ENCODE measurements around the gene ABLIM3. TPM values are rescaled to one million over a fixed set of nuclear protein-coding genes. Genes with fewer than 3 reads are reported as not detected.

The ABLIM3 gene
- total RNA-seq, 1 donor from 2014 or later: 3.9 TPM

- Mint-ChIP-seq H3K27me3 (ENCODE audit: low read depth, unreplicated experiment) (peaks cover 20% of the 10 kb centered on the region), H3K27ac (ENCODE audit: unreplicated experiment) (no peak overlapping the region), H3K4me1 (ENCODE audit: low read depth, unreplicated experiment) (no peaks in the 10 kb centered on the region), H3K9me3 (ENCODE audit: unreplicated experiment) (no peaks in the 10 kb centered on the region), H3K36me3 (ENCODE audit: low read depth, unreplicated experiment) (no peaks in the 10 kb centered on the region), H3K4me3 (ENCODE audit: unreplicated experiment) (no peak overlapping the region)
- Histone ChIP-seq H2AFZ (ENCODE audit: low read depth, low read length) (no peak overlapping the region), H3K79me2 (ENCODE audit: insufficient read depth, low read length) (no peaks in the 10 kb centered on the region), H3K4me2 (ENCODE audit: low read length) (peak overlapping the region; percentile 39), H3K4me1 (ENCODE audit: insufficient read depth, low read length) (peaks cover 9% of the 10 kb centered on the region), H4K20me1 (ENCODE audit: insufficient read depth, low read length) (no peaks in the 10 kb centered on the region), H3K36me3 (ENCODE audit: insufficient read depth, low read length) (no peaks in the 10 kb centered on the region), H3K9me3 (ENCODE audit: insufficient read depth, low read depth, low read length) (no peaks in the 10 kb centered on the region), H3K27me3 (ENCODE audit: insufficient read depth, low read length) (no peaks in the 10 kb centered on the region), H3K4me3 (ENCODE audit: insufficient read depth, low read depth, low read length) (no peak overlapping the region), H3K9ac (ENCODE audit: low read length) (no peak overlapping the region), H3K27ac (ENCODE audit: low read depth, low read length) (peak overlapping the region; percentile 13)
- TF ChIP-seq CTCF (IDR thresholded peaks at IDR 0.05; ENCODE audit: insufficient read depth, low read depth, low read length): no peak
- TF ChIP-seq EZH2 (IDR thresholded peaks at IDR 0.05; ENCODE audit: insufficient read depth, low read length): no peak
- FAIRE-seq (no peak), DNase-seq (ENCODE audit: low read depth) (peak; percentile 70)
These were observed 80.0 kb downstream of the ABLIM3 start for GRCh38 chr5:149221326-149221725.

GRCh38 chr5:149221731-149222342 lies 80.5 kb downstream of the ABLIM3 start:
- FAIRE-seq: no peak
- H3K36me3 Mint-ChIP-seq (ENCODE audit: low read depth, unreplicated experiment): no peaks in the 10 kb centered on the region

More at GRCh38 chr5:149221731-149222342, 80.5 kb downstream of the ABLIM3 start:
- H3K9me3 Mint-ChIP-seq (ENCODE audit: unreplicated experiment): no peaks in the 10 kb centered on the region
- peaks cover 17% of the 10 kb centered on the region for H3K27me3 Mint-ChIP-seq (ENCODE audit: low read depth, unreplicated experiment)
- Histone ChIP-seq H3K4me1 (ENCODE audit: insufficient read depth, low read length) (peaks cover 9% of the 10 kb centered on the region), H3K4me3 (ENCODE audit: insufficient read depth, low read depth, low read length) (no peak overlapping the region), H4K20me1 (ENCODE audit: insufficient read depth, low read length) (no peaks in the 10 kb centered on the region), H3K9me3 (ENCODE audit: insufficient read depth, low read depth, low read length) (no peaks in the 10 kb centered on the region), H3K4me2 (ENCODE audit: low read length) (peak overlapping the region; percentile 39), H2AFZ (ENCODE audit: low read depth, low read length) (no peak overlapping the region), H3K9ac (ENCODE audit: low read length) (no peak overlapping the region), H3K79me2 (ENCODE audit: insufficient read depth, low read length) (no peaks in the 10 kb centered on the region), H3K27ac (ENCODE audit: low read depth, low read length) (peak overlapping the region; percentile 13), H3K27me3 (ENCODE audit: insufficient read depth, low read length) (no peaks in the 10 kb centered on the region), H3K36me3 (ENCODE audit: insufficient read depth, low read length) (no peaks in the 10 kb centered on the region)
- peak; percentile 80 for DNase-seq (ENCODE audit: low read depth)
- no peaks in the 10 kb centered on the region for H3K4me1 Mint-ChIP-seq (ENCODE audit: low read depth, unreplicated experiment)
- no peak for TF ChIP-seq CTCF (IDR thresholded peaks at IDR 0.05; ENCODE audit: insufficient read depth, low read depth, low read length)
- no peak for TF ChIP-seq EZH2 (IDR thresholded peaks at IDR 0.05; ENCODE audit: insufficient read depth, low read length)
- H3K4me3 Mint-ChIP-seq (ENCODE audit: unreplicated experiment): no peak overlapping the region
- no peak overlapping the region for H3K27ac Mint-ChIP-seq (ENCODE audit: unreplicated experiment)
